HEK293 (cell line): Measurements from ENCODE around the gene PARK7.

Source experiments
- EGR2 ChIP-seq: fragments of 450-650 bp; formaldehyde crosslinking; IDR thresholded peaks from 2 replicates; pipeline ENCODE4 v1.5.1; 2016; ENCODE audit warnings: low read depth, missing biosample characterization, missing genetic modification characterization
- GLI2 ChIP-seq: fragments of 450-650 bp; formaldehyde crosslinking; IDR thresholded peaks from 2 replicates; pipeline ENCODE4; 2017; ENCODE audit warnings: missing biosample characterization, missing genetic modification characterization, low read depth, borderline replicate concordance
- GLI4 ChIP-seq: fragments of 450-650 bp; formaldehyde crosslinking; IDR thresholded peaks from 2 replicates; pipeline ENCODE4 v1.5.1; 2016; ENCODE audit warnings: missing biosample characterization, missing genetic modification characterization
- KLF7 ChIP-seq: fragments of 450-650 bp; formaldehyde crosslinking; IDR thresholded peaks from 2 replicates; pipeline ENCODE4 v1.5.1; 2016; ENCODE audit warnings: missing biosample characterization, missing genetic modification characterization, borderline replicate concordance
- PBX3 ChIP-seq: sonication (generic); formaldehyde crosslinking; IDR thresholded peaks from 2 replicates; pipeline ENCODE4 v1.8.1; 2022; ENCODE audit warnings: mild to moderate bottlenecking, moderate library complexity, missing genetic modification reagents
- PRDM1 ChIP-seq: fragments of 450-650 bp; formaldehyde crosslinking; IDR thresholded peaks from 2 replicates; pipeline ENCODE4; 2016; ENCODE audit warnings: missing biosample characterization, missing genetic modification characterization
- SP2 ChIP-seq: fragments of 450-650 bp; formaldehyde crosslinking; IDR thresholded peaks from 2 replicates; pipeline ENCODE4 v1.5.1; 2016; ENCODE audit warnings: missing biosample characterization, missing genetic modification characterization
- ZBTB20 ChIP-seq: fragments of 450-650 bp; formaldehyde crosslinking; IDR thresholded peaks from 2 replicates; pipeline ENCODE4 v1.5.1; 2016; ENCODE audit warnings: missing biosample characterization, missing genetic modification characterization
- ZBTB6 ChIP-seq: fragments of 450-650 bp; formaldehyde crosslinking; IDR thresholded peaks from 2 replicates; pipeline ENCODE4 v1.5.1; 2017; ENCODE audit warnings: missing biosample characterization, missing genetic modification characterization
- ZFHX2 ChIP-seq: fragments of 450-650 bp; formaldehyde crosslinking; conservative IDR thresholded peaks from 2 replicates; pipeline ENCODE4 v1.5.1; 2016; ENCODE audit warnings: missing biosample characterization, missing genetic modification characterization
- ZFP69B ChIP-seq: fragments of 450-650 bp; formaldehyde crosslinking; IDR thresholded peaks from 2 replicates; pipeline ENCODE4 v1.5.1; 2016; ENCODE audit warnings: missing biosample characterization, missing genetic modification characterization
- ZNF121 ChIP-seq: fragments of 450-650 bp; formaldehyde crosslinking; IDR thresholded peaks from 2 replicates; pipeline ENCODE4 v1.5.1; 2016; ENCODE audit warnings: missing biosample characterization, missing genetic modification characterization
- ZNF133 ChIP-seq: fragments of 450-650 bp; formaldehyde crosslinking; IDR thresholded peaks from 2 replicates; pipeline ENCODE4 v1.5.1; 2016; ENCODE audit warnings: missing biosample characterization, missing genetic modification characterization
- ZNF248 ChIP-seq: fragments of 450-650 bp; formaldehyde crosslinking; IDR thresholded peaks from 2 replicates; pipeline ENCODE4 v1.5.1; 2017; ENCODE audit warnings: missing biosample characterization, missing genetic modification characterization
- ZNF398 ChIP-seq: fragments of 450-650 bp; formaldehyde crosslinking; IDR thresholded peaks from 2 replicates; pipeline ENCODE4 v1.5.1; 2017; ENCODE audit warnings: missing biosample characterization, missing genetic modification characterization
- ZNF423 ChIP-seq: fragments of 450-650 bp; formaldehyde crosslinking; IDR thresholded peaks from 2 replicates; pipeline ENCODE4 v1.5.1; 2016; ENCODE audit warnings: missing biosample characterization, missing genetic modification characterization
- ZNF433 ChIP-seq: fragments of 450-650 bp; formaldehyde crosslinking; IDR thresholded peaks from 2 replicates; pipeline ENCODE4 v1.5.1; 2016; ENCODE audit warnings: missing biosample characterization, missing genetic modification characterization, low read depth
- ZNF48 ChIP-seq: fragments of 450-650 bp; formaldehyde crosslinking; IDR thresholded peaks from 2 replicates; pipeline ENCODE4 v1.5.1; 2016; ENCODE audit warnings: missing biosample characterization, missing genetic modification characterization
- ZNF514 ChIP-seq: fragments of 450-650 bp; formaldehyde crosslinking; IDR thresholded peaks from 2 replicates; pipeline ENCODE4 v1.5.1; 2016; ENCODE audit warnings: missing biosample characterization, missing genetic modification characterization
- ZNF670 ChIP-seq: fragments of 450-650 bp; formaldehyde crosslinking; IDR thresholded peaks from 2 replicates; pipeline ENCODE4 v1.5.1; 2016; ENCODE audit warnings: missing biosample characterization, missing genetic modification characterization, low read depth
- ZNF677 ChIP-seq: fragments of 450-650 bp; IDR thresholded peaks from 2 replicates; pipeline ENCODE4 v1.5.0; 2018; ENCODE audit warnings: missing biosample characterization, mild to moderate bottlenecking, missing genetic modification characterization, moderate library complexity
- ZNF792 ChIP-seq: fragments of 450-650 bp; formaldehyde crosslinking; IDR thresholded peaks from 2 replicates; pipeline ENCODE4 v1.5.1; 2016; ENCODE audit warnings: missing biosample characterization, missing genetic modification characterization
- ZSCAN30 ChIP-seq: fragments of 450-650 bp; IDR thresholded peaks from 2 replicates; pipeline ENCODE4 v1.5.1; 2018; ENCODE audit warnings: missing biosample characterization, mild to moderate bottlenecking, missing genetic modification characterization, moderate library complexity
- TF ChIP-seq, protein P1 (sequence below): fragments of 450-650 bp; formaldehyde crosslinking; IDR thresholded peaks from 2 replicates; pipeline ENCODE4 v1.5.1; 2016; ENCODE audit warnings: missing biosample characterization, missing genetic modification characterization
- TF ChIP-seq, protein P2 (sequence below): fragments of 450-650 bp; formaldehyde crosslinking; IDR thresholded peaks from 2 replicates; pipeline ENCODE4 v1.5.1; 2016; ENCODE audit warnings: missing biosample characterization, missing genetic modification characterization
- TF ChIP-seq, protein P3 (sequence below): fragments of 450-650 bp; formaldehyde crosslinking; IDR thresholded peaks from 2 replicates; pipeline ENCODE4 v1.5.1; 2016; ENCODE audit warnings: missing biosample characterization, missing genetic modification characterization
- TF ChIP-seq, protein P4 (sequence below): fragments of 450-650 bp; formaldehyde crosslinking; IDR thresholded peaks from 2 replicates; pipeline ENCODE4; 2016; ENCODE audit warnings: missing biosample characterization, missing genetic modification characterization

The PARK7 gene

DNA sequence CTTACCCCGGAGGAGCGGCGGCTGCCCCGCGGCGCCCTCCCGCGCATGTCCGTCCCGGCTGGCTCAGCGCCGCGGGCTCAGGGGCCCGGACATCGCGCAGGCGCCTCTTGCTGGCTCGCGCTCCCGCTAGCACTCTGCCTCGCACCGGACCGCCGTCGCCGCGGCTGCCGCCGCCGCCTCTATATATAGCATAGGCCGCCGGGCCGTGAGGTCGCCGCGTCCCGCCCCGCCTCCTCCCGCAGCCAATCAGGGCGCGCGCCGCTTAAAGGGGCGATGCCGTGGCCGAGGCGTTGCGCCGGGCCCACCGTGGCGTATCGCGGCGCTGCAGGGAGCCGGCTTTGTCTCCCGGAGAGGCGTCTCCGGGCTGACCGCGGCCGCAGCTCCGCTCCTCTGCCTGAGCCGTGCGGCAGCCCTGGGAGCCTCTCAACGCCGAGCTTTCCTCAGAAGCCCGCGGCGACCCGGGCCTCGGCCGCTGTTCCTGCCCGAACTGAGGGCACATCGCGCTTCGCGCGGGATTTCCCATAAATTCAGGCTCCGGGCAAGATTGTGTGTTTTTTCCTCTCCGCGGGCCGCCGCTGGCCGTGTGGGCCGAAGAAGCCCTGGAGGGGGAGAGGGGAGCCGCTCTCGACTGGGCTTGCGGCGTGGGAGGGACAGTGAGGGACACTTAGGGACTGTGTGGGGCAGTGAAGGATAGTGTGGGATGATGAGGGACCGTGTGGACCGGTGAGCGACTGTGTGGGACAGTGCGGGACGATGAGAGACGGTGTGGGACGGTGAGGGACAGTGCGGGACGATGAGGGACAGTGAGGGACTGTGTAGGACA is 64.9 kb downstream of the PARK7 start, which contains the start of gene ERRFI1 (continued):
- TF ChIP-seq ZNF398 (tag by site-specific recombination), result peak; percentile 34; the same call in 1 of the 2 replicates
- no peak for TF ChIP-seq ZNF48 (tag by site-specific recombination)
- TF ChIP-seq EGR2 (tag by site-specific recombination), result peak; percentile 97
- TF ChIP-seq GLI4 (tag by site-specific recombination), result peak; percentile 85
- no peak for TF ChIP-seq ZNF433 (tag by site-specific recombination)
- no peak for TF ChIP-seq ZNF248 (tag by site-specific recombination)
- TF ChIP-seq ZNF514 (tag by site-specific recombination), result no peak
- peak; percentile 26; the same call in 1 of the 2 replicates for TF ChIP-seq PBX3 (CRISPR knock-in tag)
- peak; percentile 92 for TF ChIP-seq ZSCAN30 (tag by site-specific recombination)
- no peak for TF ChIP-seq ZNF792
- TF ChIP-seq ZBTB6, result peak; percentile 38; the same call in 1 of the 2 replicates
- no peak for TF ChIP-seq ZNF133 (tag by site-specific recombination)
- no peak for TF ChIP-seq GLI2 (tag by site-specific recombination)
- TF ChIP-seq, protein P1, sequence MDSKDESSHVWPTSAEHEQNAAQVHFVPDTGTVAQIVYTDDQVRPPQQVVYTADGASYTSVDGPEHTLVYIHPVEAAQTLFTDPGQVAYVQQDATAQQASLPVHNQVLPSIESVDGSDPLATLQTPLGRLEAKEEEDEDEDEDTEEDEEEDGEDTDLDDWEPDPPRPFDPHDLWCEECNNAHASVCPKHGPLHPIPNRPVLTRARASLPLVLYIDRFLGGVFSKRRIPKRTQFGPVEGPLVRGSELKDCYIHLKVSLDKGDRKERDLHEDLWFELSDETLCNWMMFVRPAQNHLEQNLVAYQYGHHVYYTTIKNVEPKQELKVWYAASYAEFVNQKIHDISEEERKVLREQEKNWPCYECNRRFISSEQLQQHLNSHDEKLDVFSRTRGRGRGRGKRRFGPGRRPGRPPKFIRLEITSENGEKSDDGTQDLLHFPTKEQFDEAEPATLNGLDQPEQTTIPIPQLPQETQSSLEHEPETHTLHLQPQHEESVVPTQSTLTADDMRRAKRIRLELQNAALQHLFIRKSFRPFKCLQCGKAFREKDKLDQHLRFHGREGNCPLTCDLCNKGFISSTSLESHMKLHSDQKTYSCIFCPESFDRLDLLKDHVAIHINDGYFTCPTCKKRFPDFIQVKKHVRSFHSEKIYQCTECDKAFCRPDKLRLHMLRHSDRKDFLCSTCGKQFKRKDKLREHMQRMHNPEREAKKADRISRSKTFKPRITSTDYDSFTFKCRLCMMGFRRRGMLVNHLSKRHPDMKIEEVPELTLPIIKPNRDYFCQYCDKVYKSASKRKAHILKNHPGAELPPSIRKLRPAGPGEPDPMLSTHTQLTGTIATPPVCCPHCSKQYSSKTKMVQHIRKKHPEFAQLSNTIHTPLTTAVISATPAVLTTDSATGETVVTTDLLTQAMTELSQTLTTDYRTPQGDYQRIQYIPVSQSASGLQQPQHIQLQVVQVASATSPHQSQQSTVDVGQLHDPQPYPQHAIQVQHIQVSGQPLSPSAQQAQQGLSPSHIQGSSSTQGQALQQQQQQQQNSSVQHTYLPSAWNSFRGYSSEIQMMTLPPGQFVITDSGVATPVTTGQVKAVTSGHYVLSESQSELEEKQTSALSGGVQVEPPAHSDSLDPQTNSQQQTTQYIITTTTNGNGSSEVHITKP (tag by site-specific recombination), result no peak
- TF ChIP-seq SP2 (tag by site-specific recombination), result peak; percentile 53
- TF ChIP-seq, protein P2, sequence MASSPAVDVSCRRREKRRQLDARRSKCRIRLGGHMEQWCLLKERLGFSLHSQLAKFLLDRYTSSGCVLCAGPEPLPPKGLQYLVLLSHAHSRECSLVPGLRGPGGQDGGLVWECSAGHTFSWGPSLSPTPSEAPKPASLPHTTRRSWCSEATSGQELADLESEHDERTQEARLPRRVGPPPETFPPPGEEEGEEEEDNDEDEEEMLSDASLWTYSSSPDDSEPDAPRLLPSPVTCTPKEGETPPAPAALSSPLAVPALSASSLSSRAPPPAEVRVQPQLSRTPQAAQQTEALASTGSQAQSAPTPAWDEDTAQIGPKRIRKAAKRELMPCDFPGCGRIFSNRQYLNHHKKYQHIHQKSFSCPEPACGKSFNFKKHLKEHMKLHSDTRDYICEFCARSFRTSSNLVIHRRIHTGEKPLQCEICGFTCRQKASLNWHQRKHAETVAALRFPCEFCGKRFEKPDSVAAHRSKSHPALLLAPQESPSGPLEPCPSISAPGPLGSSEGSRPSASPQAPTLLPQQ, result peak; percentile 100
- TF ChIP-seq, protein P3, sequence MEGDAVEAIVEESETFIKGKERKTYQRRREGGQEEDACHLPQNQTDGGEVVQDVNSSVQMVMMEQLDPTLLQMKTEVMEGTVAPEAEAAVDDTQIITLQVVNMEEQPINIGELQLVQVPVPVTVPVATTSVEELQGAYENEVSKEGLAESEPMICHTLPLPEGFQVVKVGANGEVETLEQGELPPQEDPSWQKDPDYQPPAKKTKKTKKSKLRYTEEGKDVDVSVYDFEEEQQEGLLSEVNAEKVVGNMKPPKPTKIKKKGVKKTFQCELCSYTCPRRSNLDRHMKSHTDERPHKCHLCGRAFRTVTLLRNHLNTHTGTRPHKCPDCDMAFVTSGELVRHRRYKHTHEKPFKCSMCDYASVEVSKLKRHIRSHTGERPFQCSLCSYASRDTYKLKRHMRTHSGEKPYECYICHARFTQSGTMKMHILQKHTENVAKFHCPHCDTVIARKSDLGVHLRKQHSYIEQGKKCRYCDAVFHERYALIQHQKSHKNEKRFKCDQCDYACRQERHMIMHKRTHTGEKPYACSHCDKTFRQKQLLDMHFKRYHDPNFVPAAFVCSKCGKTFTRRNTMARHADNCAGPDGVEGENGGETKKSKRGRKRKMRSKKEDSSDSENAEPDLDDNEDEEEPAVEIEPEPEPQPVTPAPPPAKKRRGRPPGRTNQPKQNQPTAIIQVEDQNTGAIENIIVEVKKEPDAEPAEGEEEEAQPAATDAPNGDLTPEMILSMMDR, result peak; percentile 6; the same call in 1 of the 2 replicates
- TF ChIP-seq ZNF121 (tag by site-specific recombination), result peak; percentile 40; the same call in 1 of the 2 replicates
- TF ChIP-seq PRDM1, result no peak
- TF ChIP-seq, protein P4, sequence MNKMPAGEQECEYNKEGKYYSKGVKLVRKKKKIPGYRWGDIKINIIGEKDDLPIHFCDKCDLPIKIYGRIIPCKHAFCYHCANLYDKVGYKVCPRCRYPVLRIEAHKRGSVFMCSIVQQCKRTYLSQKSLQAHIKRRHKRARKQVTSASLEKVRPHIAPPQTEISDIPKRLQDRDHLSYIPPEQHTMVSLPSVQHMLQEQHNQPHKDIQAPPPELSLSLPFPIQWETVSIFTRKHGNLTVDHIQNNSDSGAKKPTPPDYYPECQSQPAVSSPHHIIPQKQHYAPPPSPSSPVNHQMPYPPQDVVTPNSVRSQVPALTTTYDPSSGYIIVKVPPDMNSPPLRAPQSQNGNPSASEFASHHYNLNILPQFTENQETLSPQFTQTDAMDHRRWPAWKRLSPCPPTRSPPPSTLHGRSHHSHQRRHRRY (tag by site-specific recombination), result no peak
- no peak for TF ChIP-seq ZNF677 (tag by site-specific recombination)
- peak; percentile 100 for TF ChIP-seq ZFP69B
- TF ChIP-seq ZNF423 (tag by site-specific recombination), result no peak
- peak; percentile 95 for TF ChIP-seq ZBTB20 (tag by site-specific recombination)
- peak; percentile 98 for TF ChIP-seq ZFHX2 (tag by site-specific recombination)
- no peak for TF ChIP-seq ZNF670
- TF ChIP-seq KLF7 (tag by site-specific recombination), result no peak
